IPS-18a (cell line): ENCODE measurements around the gene RNF144A.

Source experiments
- H3K27ac ChIP-seq: one replicate; pipeline ENCODE4 v1.5.1; 2013; ENCODE audit warnings: low read length
- H3K27me3 ChIP-seq: one replicate; pipeline ENCODE4 v1.6.1; 2013; ENCODE audit warnings: mild to moderate bottlenecking, low read length; ENCODE audit not compliant: control insufficient read depth, insufficient read depth
- H3K36me3 ChIP-seq: one replicate; pipeline ENCODE4 v1.6.1; 2013; ENCODE audit warnings: low read depth, low read length; ENCODE audit not compliant: control insufficient read depth
- H3K4me1 ChIP-seq: one replicate; pipeline ENCODE4 v1.6.1; 2013; ENCODE audit warnings: low read depth, low read length; ENCODE audit not compliant: control insufficient read depth
- H3K4me3 ChIP-seq: one replicate; pipeline ENCODE4 v1.5.1; 2013; ENCODE audit warnings: low read length
- H3K9ac ChIP-seq: one replicate; pipeline ENCODE4 v1.6.1; 2013; ENCODE audit warnings: mild to moderate bottlenecking, low read length, moderate library complexity
- H3K9me3 ChIP-seq: one replicate; pipeline ENCODE4 v1.6.1; 2013; ENCODE audit warnings: low read depth, low read length; ENCODE audit not compliant: control insufficient read depth

Gene RNF144A

GRCh38 chr2:6911721-6912120, 5.5 kb upstream of the RNF144A start:
- Histone ChIP-seq H3K4me3 (no peak overlapping the region), H3K36me3 (no peaks in the 10 kb centered on the region), H3K27ac (no peak overlapping the region), H3K9ac (no peak overlapping the region), H3K27me3 (peaks cover 7% of the 10 kb centered on the region), H3K4me1 (peaks cover 16% of the 10 kb centered on the region), H3K9me3 (no peaks in the 10 kb centered on the region)

GRCh38 chr2:6913415-6914157, 3.6 kb upstream of the RNF144A start:
- no peak overlapping the region for H3K4me3 ChIP-seq

GRCh38 chr2:6914828-6915227, 2.4 kb upstream of the RNF144A start:
- Histone ChIP-seq H3K27ac (no peak overlapping the region), H3K27me3 (peaks cover 13% of the 10 kb centered on the region), H3K4me3 (no peak overlapping the region), H3K9ac (no peak overlapping the region), H3K4me1 (peaks cover 16% of the 10 kb centered on the region), H3K36me3 (no peaks in the 10 kb centered on the region), H3K9me3 (no peaks in the 10 kb centered on the region)

More at GRCh38 chr2:6913415-6914157, 3.6 kb upstream of the RNF144A start:
- Histone ChIP-seq H3K9ac (no peak overlapping the region), H3K27ac (no peak overlapping the region), H3K4me1 (peaks cover 16% of the 10 kb centered on the region), H3K27me3 (peaks cover 9% of the 10 kb centered on the region), H3K9me3 (no peaks in the 10 kb centered on the region), H3K36me3 (no peaks in the 10 kb centered on the region)

GRCh38 chr2:6915399-6915798, 1.8 kb upstream of the RNF144A start:
- Histone ChIP-seq H3K9ac (no peak overlapping the region), H3K4me1 (peaks cover 16% of the 10 kb centered on the region), H3K27ac (no peak overlapping the region), H3K9me3 (no peaks in the 10 kb centered on the region), H3K36me3 (no peaks in the 10 kb centered on the region), H3K27me3 (peaks cover 13% of the 10 kb centered on the region), H3K4me3 (no peak overlapping the region)

- Histone ChIP-seq H3K27ac (no peak overlapping the region), H3K27me3 (peaks cover 13% of the 10 kb centered on the region), H3K4me1 (peaks cover 16% of the 10 kb centered on the region), H3K9me3 (no peaks in the 10 kb centered on the region), H3K9ac (no peak overlapping the region), H3K4me3 (no peak overlapping the region), H3K36me3 (no peaks in the 10 kb centered on the region)
These were observed 988 bp upstream of the RNF144A start for GRCh38 chr2:6916224-6916623.

- Histone ChIP-seq H3K4me3 (peak overlapping the region; percentile 45), H3K27ac (no peak overlapping the region), H3K9me3 (no peaks in the 10 kb centered on the region), H3K4me1 (peaks cover 16% of the 10 kb centered on the region), H3K9ac (peak overlapping the region; percentile 27), H3K36me3 (no peaks in the 10 kb centered on the region), H3K27me3 (peaks cover 13% of the 10 kb centered on the region)
These were observed 509 bp upstream of the RNF144A start for GRCh38 chr2:6916736-6917070.

- Histone ChIP-seq H3K4me1 (peaks cover 16% of the 10 kb centered on the region), H3K9me3 (no peaks in the 10 kb centered on the region), H3K4me3 (peak overlapping the region; percentile 66), H3K9ac (peak overlapping the region; percentile 42), H3K36me3 (no peaks in the 10 kb centered on the region), H3K27ac (no peak overlapping the region), H3K27me3 (peaks cover 13% of the 10 kb centered on the region)
These were observed 679 bp downstream of the RNF144A start for GRCh38 chr2:6917761-6918421.

- Histone ChIP-seq H3K9ac (no peak overlapping the region), H3K4me3 (no peak overlapping the region), H3K36me3 (no peaks in the 10 kb centered on the region), H3K9me3 (no peaks in the 10 kb centered on the region), H3K27me3 (peaks cover 13% of the 10 kb centered on the region), H3K27ac (no peak overlapping the region), H3K4me1 (peaks cover 11% of the 10 kb centered on the region)
These were observed 2.9 kb downstream of the RNF144A start for GRCh38 chr2:6919901-6920742.

- H3K27ac ChIP-seq: no peak overlapping the region
- no peaks in the 10 kb centered on the region for H3K36me3 ChIP-seq
- H3K9me3 ChIP-seq: no peaks in the 10 kb centered on the region
- peaks cover 13% of the 10 kb centered on the region for H3K27me3 ChIP-seq
- H3K9ac ChIP-seq: no peak overlapping the region
- peaks cover 7% of the 10 kb centered on the region for H3K4me1 ChIP-seq
- no peak overlapping the region for H3K4me3 ChIP-seq
These were observed 3.5 kb downstream of the RNF144A start for GRCh38 chr2:6920743-6921064.

GRCh38 chr2:6921321-6921922, 4.2 kb downstream of the RNF144A start:
- Histone ChIP-seq H3K9me3 (no peaks in the 10 kb centered on the region), H3K36me3 (no peaks in the 10 kb centered on the region), H3K27ac (no peak overlapping the region), H3K4me3 (no peak overlapping the region), H3K27me3 (peaks cover 10% of the 10 kb centered on the region), H3K4me1 (peaks cover 2% of the 10 kb centered on the region), H3K9ac (no peak overlapping the region)

- H3K36me3 ChIP-seq: no peaks in the 10 kb centered on the region
- H3K27ac ChIP-seq: no peak overlapping the region
- no peak overlapping the region for H3K4me3 ChIP-seq
- H3K9ac ChIP-seq: no peak overlapping the region
- peaks cover 4% of the 10 kb centered on the region for H3K27me3 ChIP-seq
- no peaks in the 10 kb centered on the region for H3K9me3 ChIP-seq
- H3K4me1 ChIP-seq: no peaks in the 10 kb centered on the region
These were observed 5.0 kb downstream of the RNF144A start for GRCh38 chr2:6922201-6922656.
